GM12878 (cell line): Measurements from ENCODE around the gene ARL2. TPM values are rescaled to one million over a fixed set of nuclear protein-coding genes. Genes with fewer than 3 reads are reported as not detected.
A peak's percentile ranks its signal among the peaks of the same experiment; 100 is the strongest.

Source experiments
- E2F8 ChIP-seq: fragments of 450-650 bp; IDR thresholded peaks from 2 replicates; pipeline ENCODE4 v1.6.1; 2018; ENCODE audit warnings: mild to moderate bottlenecking, low read depth, moderate library complexity; ENCODE audit not compliant: partially characterized antibody
- HDAC2 ChIP-seq: fragments of 200-600 bp; sonication (generic); IDR thresholded peaks from 2 replicates; pipeline ENCODE4 v1.6.1; 2017
- NFIC ChIP-seq: IDR thresholded peaks from 2 replicates; pipeline ENCODE4 v1.6.1; 2012; ENCODE audit warnings: low read depth, mild to moderate bottlenecking, inconsistent platforms, low read length, moderate library complexity
- POLR2AphosphoS5 ChIP-seq: IDR thresholded peaks from 2 replicates; pipeline ENCODE4 v1.6.1; 2011; ENCODE audit warnings: mild to moderate bottlenecking, low read length, inconsistent platforms
- RB1 ChIP-seq: fragments of 450-650 bp; formaldehyde crosslinking; IDR thresholded peaks from 2 replicates; pipeline ENCODE4 v1.6.1; 2017; ENCODE audit warnings: mild to moderate bottlenecking, borderline replicate concordance
- SMC3 ChIP-seq: IDR thresholded peaks from 2 replicates; pipeline ENCODE4 v1.6.1; 2011; ENCODE audit warnings: low read length, improper control_type of control experiment, borderline replicate concordance
- TCF3 ChIP-seq: IDR thresholded peaks from 2 replicates; pipeline ENCODE4 v1.6.1; 2012; ENCODE audit warnings: low read depth, mild to moderate bottlenecking, low read length, borderline replicate concordance; ENCODE audit not compliant: insufficient read depth
- YY1 ChIP-seq: IDR thresholded peaks from 2 replicates; pipeline ENCODE4 v1.6.1; 2011; ENCODE audit warnings: low read depth, mild to moderate bottlenecking, low read length
- ZNF24 ChIP-seq: fragments of 450-650 bp; IDR thresholded peaks from 2 replicates; pipeline ENCODE4 v1.6.1; 2017; ENCODE audit warnings: antibody characterized with exemption, mild to moderate bottlenecking
- polyA plus RNA-seq, 11 experiments: library from polyadenylated mRNA; depleted of rRNA in 4 of 11; unstranded in 6 of 11; stranded (reverse) in 5 of 11; fragments of >200 nt; fragmentation: Nextera tagmentation in 4 of 11; fragmentation: Illumina TruSeq in 1 of 11; extraction: Ambion mirVana in 4 of 11; extraction: Trizol in 1 of 11; gene quantifications; 1 replicate in 1 of 11; 2 replicates in 10 of 11; pipeline versions ENCODE4 v1.2.1 to v1.2.3, GENCODE V29; 2011 to 2016; ENCODE audit warnings: inconsistent platforms in 2 of 11, missing spikeins in 2 of 11, low read depth in 1 of 11
- total RNA-seq, 4 experiments: library from RNA; depleted of rRNA in 3 of 4; stranded (reverse); fragments of >200 nt in 3 of 4; fragmentation: Illumina TruSeq in 1 of 4; extraction: Trizol in 1 of 4; gene quantifications; 2 replicates each; pipeline versions ENCODE4 v1.2.1 to v1.2.3, GENCODE V29; 2013 to 2021
- TF ChIP-seq, protein P1 (sequence below): IDR thresholded peaks from 2 replicates; pipeline ENCODE4 v1.6.1; 2012; ENCODE audit warnings: improper control_type of control experiment, low read depth, low read length; ENCODE audit not compliant: insufficient replicate concordance
- TF ChIP-seq, protein P2 (sequence below): IDR thresholded peaks from 2 replicates; pipeline ENCODE4 v1.6.1; 2011; ENCODE audit warnings: low read depth, low read length, improper control_type of control experiment, borderline replicate concordance
- TF ChIP-seq, protein P3 (sequence below): fragments of 450-650 bp; IDR thresholded peaks from 2 replicates; pipeline ENCODE4 v1.6.1; 2017; ENCODE audit warnings: mild to moderate bottlenecking
- TF ChIP-seq, protein P4 (sequence below): fragments of 150-350 bp; IDR thresholded peaks from 2 replicates; pipeline ENCODE4 v1.6.1; 2016; ENCODE audit warnings: low read depth, low read length

ARL2 gene
- total and polyA plus RNA-seq, 10 of the 15 experiments (the other 5 are each of a cell fraction or from before 2014, with no cell fraction given), result 4.1 to 138 (median 73.4) TPM

- TF ChIP-seq E2F8 (no peak), RB1 (peak; percentile 71; the same call in 1 of the 2 replicates), SMC3 (peak; percentile 3; the same call in 1 of the 2 replicates), TCF3 (peak; percentile 92; the same call in 1 of the 2 replicates), POLR2AphosphoS5 (peak; percentile 47; the same call in 1 of the 2 replicates), NFIC (no peak), YY1 (peak; percentile 42), ZNF24 (no peak), HDAC2 (no peak)
- TF ChIP-seq, protein P1, sequence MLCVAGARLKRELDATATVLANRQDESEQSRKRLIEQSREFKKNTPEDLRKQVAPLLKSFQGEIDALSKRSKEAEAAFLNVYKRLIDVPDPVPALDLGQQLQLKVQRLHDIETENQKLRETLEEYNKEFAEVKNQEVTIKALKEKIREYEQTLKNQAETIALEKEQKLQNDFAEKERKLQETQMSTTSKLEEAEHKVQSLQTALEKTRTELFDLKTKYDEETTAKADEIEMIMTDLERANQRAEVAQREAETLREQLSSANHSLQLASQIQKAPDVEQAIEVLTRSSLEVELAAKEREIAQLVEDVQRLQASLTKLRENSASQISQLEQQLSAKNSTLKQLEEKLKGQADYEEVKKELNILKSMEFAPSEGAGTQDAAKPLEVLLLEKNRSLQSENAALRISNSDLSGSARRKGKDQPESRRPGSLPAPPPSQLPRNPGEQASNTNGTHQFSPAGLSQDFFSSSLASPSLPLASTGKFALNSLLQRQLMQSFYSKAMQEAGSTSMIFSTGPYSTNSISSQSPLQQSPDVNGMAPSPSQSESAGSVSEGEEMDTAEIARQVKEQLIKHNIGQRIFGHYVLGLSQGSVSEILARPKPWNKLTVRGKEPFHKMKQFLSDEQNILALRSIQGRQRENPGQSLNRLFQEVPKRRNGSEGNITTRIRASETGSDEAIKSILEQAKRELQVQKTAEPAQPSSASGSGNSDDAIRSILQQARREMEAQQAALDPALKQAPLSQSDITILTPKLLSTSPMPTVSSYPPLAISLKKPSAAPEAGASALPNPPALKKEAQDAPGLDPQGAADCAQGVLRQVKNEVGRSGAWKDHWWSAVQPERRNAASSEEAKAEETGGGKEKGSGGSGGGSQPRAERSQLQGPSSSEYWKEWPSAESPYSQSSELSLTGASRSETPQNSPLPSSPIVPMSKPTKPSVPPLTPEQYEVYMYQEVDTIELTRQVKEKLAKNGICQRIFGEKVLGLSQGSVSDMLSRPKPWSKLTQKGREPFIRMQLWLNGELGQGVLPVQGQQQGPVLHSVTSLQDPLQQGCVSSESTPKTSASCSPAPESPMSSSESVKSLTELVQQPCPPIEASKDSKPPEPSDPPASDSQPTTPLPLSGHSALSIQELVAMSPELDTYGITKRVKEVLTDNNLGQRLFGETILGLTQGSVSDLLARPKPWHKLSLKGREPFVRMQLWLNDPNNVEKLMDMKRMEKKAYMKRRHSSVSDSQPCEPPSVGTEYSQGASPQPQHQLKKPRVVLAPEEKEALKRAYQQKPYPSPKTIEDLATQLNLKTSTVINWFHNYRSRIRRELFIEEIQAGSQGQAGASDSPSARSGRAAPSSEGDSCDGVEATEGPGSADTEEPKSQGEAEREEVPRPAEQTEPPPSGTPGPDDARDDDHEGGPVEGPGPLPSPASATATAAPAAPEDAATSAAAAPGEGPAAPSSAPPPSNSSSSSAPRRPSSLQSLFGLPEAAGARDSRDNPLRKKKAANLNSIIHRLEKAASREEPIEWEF, result no peak
- TF ChIP-seq, protein P2, sequence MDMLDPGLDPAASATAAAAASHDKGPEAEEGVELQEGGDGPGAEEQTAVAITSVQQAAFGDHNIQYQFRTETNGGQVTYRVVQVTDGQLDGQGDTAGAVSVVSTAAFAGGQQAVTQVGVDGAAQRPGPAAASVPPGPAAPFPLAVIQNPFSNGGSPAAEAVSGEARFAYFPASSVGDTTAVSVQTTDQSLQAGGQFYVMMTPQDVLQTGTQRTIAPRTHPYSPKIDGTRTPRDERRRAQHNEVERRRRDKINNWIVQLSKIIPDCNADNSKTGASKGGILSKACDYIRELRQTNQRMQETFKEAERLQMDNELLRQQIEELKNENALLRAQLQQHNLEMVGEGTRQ, result peak; percentile 89
- TF ChIP-seq, protein P3, sequence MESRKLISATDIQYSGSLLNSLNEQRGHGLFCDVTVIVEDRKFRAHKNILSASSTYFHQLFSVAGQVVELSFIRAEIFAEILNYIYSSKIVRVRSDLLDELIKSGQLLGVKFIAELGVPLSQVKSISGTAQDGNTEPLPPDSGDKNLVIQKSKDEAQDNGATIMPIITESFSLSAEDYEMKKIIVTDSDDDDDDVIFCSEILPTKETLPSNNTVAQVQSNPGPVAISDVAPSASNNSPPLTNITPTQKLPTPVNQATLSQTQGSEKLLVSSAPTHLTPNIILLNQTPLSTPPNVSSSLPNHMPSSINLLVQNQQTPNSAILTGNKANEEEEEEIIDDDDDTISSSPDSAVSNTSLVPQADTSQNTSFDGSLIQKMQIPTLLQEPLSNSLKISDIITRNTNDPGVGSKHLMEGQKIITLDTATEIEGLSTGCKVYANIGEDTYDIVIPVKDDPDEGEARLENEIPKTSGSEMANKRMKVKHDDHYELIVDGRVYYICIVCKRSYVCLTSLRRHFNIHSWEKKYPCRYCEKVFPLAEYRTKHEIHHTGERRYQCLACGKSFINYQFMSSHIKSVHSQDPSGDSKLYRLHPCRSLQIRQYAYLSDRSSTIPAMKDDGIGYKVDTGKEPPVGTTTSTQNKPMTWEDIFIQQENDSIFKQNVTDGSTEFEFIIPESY, result no peak
- TF ChIP-seq, protein P4, sequence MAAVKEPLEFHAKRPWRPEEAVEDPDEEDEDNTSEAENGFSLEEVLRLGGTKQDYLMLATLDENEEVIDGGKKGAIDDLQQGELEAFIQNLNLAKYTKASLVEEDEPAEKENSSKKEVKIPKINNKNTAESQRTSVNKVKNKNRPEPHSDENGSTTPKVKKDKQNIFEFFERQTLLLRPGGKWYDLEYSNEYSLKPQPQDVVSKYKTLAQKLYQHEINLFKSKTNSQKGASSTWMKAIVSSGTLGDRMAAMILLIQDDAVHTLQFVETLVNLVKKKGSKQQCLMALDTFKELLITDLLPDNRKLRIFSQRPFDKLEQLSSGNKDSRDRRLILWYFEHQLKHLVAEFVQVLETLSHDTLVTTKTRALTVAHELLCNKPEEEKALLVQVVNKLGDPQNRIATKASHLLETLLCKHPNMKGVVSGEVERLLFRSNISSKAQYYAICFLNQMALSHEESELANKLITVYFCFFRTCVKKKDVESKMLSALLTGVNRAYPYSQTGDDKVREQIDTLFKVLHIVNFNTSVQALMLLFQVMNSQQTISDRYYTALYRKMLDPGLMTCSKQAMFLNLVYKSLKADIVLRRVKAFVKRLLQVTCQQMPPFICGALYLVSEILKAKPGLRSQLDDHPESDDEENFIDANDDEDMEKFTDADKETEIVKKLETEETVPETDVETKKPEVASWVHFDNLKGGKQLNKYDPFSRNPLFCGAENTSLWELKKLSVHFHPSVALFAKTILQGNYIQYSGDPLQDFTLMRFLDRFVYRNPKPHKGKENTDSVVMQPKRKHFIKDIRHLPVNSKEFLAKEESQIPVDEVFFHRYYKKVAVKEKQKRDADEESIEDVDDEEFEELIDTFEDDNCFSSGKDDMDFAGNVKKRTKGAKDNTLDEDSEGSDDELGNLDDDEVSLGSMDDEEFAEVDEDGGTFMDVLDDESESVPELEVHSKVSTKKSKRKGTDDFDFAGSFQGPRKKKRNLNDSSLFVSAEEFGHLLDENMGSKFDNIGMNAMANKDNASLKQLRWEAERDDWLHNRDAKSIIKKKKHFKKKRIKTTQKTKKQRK, result no peak
These were observed at the start of gene ARL2 (continued) for GRCh38 chr11:65013888-65014725.
